ENCODE measurements around the gene PLD5.
"Not testable (repeated sequence)": the region's sequence is repeated elsewhere in the genome, so short reads cannot be mapped to it uniquely, and the experiment has no call there.

PLD5 gene

GRCh38 chr1:242276769-242277168 is 247.7 kb downstream of the PLD5 start:
- DNase-seq (ENCODE audit: low spot score), result not testable (repeated sequence)

GRCh38 chr1:242267004-242267403 is 257.5 kb downstream of the PLD5 start:
- not testable (repeated sequence) for DNase-seq (ENCODE audit: low spot score)

GRCh38 chr1:242264419-242264818 is 260.1 kb downstream of the PLD5 start:
- DNase-seq (ENCODE audit: low spot score), result not testable (repeated sequence)

- DNase-seq (ENCODE audit: low spot score), result no peak
These were observed 279.2 kb downstream of the PLD5 start for GRCh38 chr1:242245255-242245654.

- no peak for DNase-seq (ENCODE audit: low spot score)
These were observed 281.0 kb downstream of the PLD5 start for GRCh38 chr1:242243472-242243871.

GRCh38 chr1:242242983-242243382 is 281.5 kb downstream of the PLD5 start:
- no peak for DNase-seq (ENCODE audit: low spot score)

- no peak for DNase-seq (ENCODE audit: low spot score)
These were observed 282.6 kb downstream of the PLD5 start for GRCh38 chr1:242241936-242242335.

- DNase-seq (ENCODE audit: low spot score), result no peak
These were observed 283.8 kb downstream of the PLD5 start for GRCh38 chr1:242240691-242241090.

GRCh38 chr1:242240077-242240476 is 284.4 kb downstream of the PLD5 start:
- DNase-seq (ENCODE audit: low spot score), result no peak

GRCh38 chr1:242239398-242239797 is 285.1 kb downstream of the PLD5 start:
- DNase-seq (ENCODE audit: low spot score), result no peak

- no peak for DNase-seq (ENCODE audit: low spot score)
These were observed 287.4 kb downstream of the PLD5 start for GRCh38 chr1:242237051-242237450.

GRCh38 chr1:242228991-242229390 is 295.5 kb downstream of the PLD5 start:
- no peak for DNase-seq (ENCODE audit: low spot score)

- DNase-seq (ENCODE audit: low spot score), result no peak
These were observed 298.5 kb downstream of the PLD5 start for GRCh38 chr1:242225767-242226573.

- not testable (repeated sequence) for DNase-seq (ENCODE audit: low spot score)
These were observed 299.4 kb downstream of the PLD5 start for GRCh38 chr1:242224878-242225766.

- no peak for DNase-seq (ENCODE audit: low spot score)
These were observed 300.0 kb downstream of the PLD5 start for GRCh38 chr1:242224461-242224860.

GRCh38 chr1:242219905-242220304 is 304.6 kb downstream of the PLD5 start:
- DNase-seq (ENCODE audit: low spot score), result no peak

- no peak for DNase-seq (ENCODE audit: low spot score)
These were observed 305.1 kb downstream of the PLD5 start for GRCh38 chr1:242219298-242219901.

GRCh38 chr1:242216368-242216767 is 308.1 kb downstream of the PLD5 start:
- DNase-seq (ENCODE audit: low spot score), result no peak

- not testable (repeated sequence) for DNase-seq (ENCODE audit: low spot score)
These were observed 310.0 kb downstream of the PLD5 start for GRCh38 chr1:242214455-242214854.

- DNase-seq (ENCODE audit: low spot score), result not testable (repeated sequence)
These were observed 311.5 kb downstream of the PLD5 start for GRCh38 chr1:242212961-242213360.

GRCh38 chr1:242212401-242212800 is 312.1 kb downstream of the PLD5 start:
- DNase-seq (ENCODE audit: low spot score), result peak; percentile 51

GRCh38 chr1:242211254-242212022 is 313.1 kb downstream of the PLD5 start:
- peak; percentile 50 for DNase-seq (ENCODE audit: low spot score)
